ENCODE data around the gene DCTN3.

DNA sequence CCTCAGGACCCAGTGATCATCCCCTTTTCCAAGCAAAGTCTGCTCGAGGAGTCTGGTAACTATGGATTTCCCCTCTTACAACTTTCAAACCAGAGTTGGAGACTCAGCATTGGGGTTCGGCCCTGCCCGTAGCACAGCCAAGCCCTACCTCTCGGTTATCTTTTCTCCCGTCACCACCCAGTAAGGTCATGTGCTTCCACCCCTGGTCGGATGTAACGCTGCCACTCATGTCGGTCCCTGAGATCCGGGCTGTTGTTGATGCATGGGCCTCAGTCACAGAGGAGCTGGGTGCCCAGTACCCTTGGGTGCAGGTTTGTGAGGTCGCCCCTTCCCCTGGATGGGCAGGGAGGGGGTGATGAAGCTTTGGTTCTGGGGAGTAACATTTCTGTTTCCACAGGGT is 27.4 kb upstream of the DCTN3 start:
- TF ChIP-seq, protein P1, sequence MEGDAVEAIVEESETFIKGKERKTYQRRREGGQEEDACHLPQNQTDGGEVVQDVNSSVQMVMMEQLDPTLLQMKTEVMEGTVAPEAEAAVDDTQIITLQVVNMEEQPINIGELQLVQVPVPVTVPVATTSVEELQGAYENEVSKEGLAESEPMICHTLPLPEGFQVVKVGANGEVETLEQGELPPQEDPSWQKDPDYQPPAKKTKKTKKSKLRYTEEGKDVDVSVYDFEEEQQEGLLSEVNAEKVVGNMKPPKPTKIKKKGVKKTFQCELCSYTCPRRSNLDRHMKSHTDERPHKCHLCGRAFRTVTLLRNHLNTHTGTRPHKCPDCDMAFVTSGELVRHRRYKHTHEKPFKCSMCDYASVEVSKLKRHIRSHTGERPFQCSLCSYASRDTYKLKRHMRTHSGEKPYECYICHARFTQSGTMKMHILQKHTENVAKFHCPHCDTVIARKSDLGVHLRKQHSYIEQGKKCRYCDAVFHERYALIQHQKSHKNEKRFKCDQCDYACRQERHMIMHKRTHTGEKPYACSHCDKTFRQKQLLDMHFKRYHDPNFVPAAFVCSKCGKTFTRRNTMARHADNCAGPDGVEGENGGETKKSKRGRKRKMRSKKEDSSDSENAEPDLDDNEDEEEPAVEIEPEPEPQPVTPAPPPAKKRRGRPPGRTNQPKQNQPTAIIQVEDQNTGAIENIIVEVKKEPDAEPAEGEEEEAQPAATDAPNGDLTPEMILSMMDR (IDR thresholded peaks at IDR 0.05; ENCODE audit: insufficient read depth, low read length): no peak
- TF ChIP-seq POLR2AphosphoS5 (IDR thresholded peaks at IDR 0.05; ENCODE audit: low read depth) (no peak), REST (IDR thresholded peaks at IDR 0.05; ENCODE audit: insufficient replicate concordance, low read depth) (no peak), GABPA (IDR thresholded peaks at IDR 0.05; ENCODE audit: low read depth) (no peak), SPI1 (IDR thresholded peaks at IDR 0.05; ENCODE audit: borderline replicate concordance, low read depth) (no peak)

All from HL-60 (cell line).